Astrocyte (in vitro differentiated cells and primary cell): ENCODE measurements around the gene GRID2.

Source experiments
- CTCF ChIP-seq: IDR thresholded peaks from 2 replicates; pipeline ENCODE4 v1.5.1; 2011; ENCODE audit warnings: low read depth, mild to moderate bottlenecking, inconsistent platforms, low read length, moderate library complexity; ENCODE audit not compliant: insufficient read depth
- EZH2 ChIP-seq: IDR thresholded peaks from 2 replicates; pipeline ENCODE4 v1.6.1; 2012; ENCODE audit warnings: mild to moderate bottlenecking, low read length, inconsistent platforms; ENCODE audit not compliant: insufficient read depth

DNA sequence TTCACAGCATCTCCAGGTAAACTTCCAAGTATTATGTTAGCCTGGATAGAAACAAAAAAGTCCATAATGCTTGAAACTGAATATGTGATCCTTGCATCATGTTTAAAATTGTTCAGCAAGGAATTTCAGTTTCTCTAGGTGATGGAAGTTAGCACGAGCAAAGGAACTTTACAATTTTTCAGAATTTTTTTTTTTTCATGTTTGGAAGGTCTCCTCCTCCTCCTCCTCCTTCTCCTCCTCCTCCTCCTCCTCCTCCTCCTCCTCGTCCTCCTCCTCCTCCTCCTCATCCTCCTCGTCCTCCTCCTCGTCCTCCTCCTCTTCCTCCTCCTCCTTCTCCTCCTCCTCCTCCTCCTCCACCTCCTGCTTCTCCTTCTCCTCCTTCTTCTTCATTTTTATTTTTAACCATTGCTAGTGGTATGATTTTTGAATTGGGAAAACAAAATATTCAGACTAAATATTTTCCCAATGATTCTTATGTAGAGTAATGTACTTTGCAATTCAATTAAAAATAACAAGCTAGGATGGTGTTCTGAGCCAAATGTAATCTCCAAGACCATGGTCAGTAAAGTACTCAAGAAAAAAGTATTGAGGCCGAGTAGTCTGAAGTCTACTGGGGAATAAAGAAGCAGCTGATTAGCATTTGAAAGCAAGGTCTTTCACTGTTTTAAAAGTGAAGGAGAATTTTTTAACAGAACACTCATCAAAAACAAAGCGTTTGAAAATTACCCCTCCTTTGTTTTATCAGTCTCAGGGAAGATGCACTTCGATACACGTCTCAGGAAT lies 1103.9 kb downstream of the GRID2 start:
- TF ChIP-seq CTCF (no peak), EZH2 (no peak)
